GM19351 (cell line): ENCODE measurements around the gene GALNT9.

Source experiments
- ATAC-seq: cut with Tn5 transposase; IDR thresholded peaks from one replicate; pipeline ENCODE4 v1.9.1; 2021; ENCODE audit warnings: mild to moderate bottlenecking, moderate library complexity; ENCODE audit not compliant: unreplicated experiment

The GALNT9 gene

DNA sequence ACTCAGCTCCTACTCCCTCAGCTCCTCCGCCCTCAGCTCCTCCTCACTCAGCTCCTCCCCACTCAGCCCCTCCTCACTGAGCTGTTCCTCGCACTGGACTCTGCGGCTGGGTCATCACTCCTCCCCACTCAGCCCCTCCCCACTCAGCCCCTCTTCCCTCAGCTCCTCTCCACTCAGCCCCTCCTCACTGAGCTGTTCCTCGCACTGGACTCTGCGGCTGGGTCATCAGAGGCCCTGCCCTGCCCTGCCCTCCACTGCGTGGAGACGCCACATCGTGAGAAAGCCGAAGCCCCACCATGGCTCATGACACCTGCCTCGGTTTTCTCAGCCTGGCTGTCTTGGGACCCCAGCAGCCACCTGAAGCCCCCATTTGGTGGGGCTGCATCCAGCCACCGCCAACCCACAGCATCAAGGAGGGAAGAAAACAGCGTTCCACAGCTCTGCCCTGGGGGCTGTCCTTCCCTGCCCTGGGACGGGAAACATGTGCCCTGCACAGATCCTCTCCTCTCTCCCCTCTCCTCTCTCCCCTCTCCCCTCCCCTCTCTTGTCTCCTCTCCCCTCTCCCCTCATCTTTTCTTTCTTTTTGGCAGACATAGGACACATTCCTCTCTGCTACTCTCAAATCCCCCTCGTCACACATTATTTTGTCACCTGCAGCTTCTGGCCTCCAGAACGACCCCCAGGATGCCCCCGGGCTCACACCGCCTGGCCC is 167.4 kb downstream of the GALNT9 start:
- ATAC-seq = no peak

DNA sequence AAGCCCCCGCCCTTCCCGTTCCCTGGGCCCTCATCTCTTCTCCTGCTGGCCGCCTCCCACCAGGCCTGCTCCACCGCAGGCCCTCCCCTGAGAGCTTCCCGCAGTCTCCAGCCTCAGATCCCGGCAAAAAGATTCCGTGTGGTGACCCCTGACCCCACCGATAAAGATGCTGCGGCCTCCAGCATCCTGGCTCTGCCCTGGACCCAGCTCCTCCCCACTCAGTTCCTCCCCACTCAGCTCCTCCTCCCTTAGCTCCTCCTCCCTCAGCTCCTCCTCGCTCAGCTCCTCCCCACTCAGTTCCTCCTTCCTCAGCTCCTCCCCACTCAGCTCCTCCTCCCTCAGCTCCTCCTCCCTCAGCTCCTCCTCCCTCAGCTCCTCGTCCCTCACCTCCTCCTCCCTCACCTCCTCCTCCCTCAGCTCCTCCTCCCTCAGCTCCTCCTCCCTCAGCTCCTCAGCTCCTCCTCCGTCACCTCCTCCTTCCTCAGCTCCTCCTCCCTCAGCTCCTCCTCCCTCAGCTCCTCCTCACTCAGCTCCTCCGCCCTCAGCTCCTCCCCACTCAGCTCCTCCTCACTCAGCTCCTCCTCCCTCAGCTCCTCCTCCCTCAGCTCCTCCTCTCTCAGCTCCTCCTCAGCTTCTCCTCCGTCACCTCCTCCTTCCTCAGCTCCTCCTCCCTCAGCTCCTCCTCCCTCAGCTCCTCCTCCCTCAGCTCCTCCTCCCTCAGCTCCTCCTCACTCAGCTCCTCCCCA is 168.2 kb downstream of the GALNT9 start:
- no peak for ATAC-seq

DNA sequence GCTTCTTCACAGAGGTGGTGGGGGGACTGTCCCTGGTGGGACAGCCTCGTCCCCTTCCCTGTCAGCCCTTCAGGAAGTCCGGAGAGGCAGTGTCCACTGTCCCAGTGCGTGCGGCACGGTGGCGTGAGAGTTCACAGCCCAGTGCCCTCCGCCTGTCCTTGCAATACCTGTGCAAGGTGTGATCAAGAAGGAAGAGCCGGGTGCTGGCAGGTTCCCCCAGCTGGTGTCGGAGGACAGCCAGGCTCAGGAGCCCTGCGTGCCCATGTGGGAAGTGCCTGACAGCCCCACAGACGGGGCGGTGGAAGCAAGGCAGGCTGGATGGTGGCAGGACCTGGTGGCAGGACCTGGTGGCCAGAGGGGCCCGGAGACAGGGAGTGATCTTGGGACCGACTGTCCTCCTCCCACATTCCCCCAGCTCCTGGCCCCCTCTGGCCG is 168.8 kb downstream of the GALNT9 start:
- ATAC-seq = no peak

DNA sequence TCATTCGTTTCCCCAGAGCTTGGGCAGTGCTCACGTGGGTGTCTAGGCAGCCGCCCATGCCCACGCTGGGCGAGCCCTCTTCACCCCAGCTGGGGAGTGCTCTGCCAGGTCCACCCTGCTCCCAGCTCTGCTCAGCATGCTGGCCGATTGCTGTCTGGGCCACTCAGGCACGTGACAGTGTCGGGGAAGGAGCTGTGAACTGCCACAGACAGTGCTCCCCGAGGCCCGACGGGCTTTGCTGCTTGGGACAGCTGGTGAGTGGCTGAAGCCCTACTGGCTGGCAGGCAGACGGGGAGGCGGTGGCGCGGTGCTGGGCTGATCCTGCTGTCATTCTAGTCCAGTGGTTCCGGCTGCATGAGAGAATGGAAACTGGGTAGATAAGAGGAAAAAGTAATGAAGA is 169.4 kb downstream of the GALNT9 start:
- ATAC-seq = no peak

DNA sequence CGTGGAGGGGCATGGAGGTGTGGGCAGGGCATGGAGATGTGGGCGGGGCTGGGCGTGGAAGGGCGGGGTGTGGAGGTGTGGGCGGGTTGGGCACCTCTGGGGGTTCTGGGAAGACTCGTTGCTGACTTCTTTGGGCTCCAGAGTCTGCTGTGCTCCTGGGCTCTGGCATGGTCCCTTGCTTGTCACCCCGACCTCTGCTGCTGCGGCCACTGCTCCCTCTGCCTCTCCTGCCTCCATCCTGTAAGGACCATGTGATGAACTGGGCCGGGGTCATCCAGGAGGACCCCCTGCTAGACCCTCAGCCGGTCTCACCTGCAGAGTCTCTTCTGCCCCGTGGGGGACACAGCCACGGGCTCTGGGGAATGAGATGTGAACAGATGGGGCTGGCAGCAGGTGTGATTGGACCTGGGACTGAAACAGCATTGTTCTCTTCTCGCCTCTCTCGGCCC is 169.8 kb downstream of the GALNT9 start:
- ATAC-seq = no peak

DNA sequence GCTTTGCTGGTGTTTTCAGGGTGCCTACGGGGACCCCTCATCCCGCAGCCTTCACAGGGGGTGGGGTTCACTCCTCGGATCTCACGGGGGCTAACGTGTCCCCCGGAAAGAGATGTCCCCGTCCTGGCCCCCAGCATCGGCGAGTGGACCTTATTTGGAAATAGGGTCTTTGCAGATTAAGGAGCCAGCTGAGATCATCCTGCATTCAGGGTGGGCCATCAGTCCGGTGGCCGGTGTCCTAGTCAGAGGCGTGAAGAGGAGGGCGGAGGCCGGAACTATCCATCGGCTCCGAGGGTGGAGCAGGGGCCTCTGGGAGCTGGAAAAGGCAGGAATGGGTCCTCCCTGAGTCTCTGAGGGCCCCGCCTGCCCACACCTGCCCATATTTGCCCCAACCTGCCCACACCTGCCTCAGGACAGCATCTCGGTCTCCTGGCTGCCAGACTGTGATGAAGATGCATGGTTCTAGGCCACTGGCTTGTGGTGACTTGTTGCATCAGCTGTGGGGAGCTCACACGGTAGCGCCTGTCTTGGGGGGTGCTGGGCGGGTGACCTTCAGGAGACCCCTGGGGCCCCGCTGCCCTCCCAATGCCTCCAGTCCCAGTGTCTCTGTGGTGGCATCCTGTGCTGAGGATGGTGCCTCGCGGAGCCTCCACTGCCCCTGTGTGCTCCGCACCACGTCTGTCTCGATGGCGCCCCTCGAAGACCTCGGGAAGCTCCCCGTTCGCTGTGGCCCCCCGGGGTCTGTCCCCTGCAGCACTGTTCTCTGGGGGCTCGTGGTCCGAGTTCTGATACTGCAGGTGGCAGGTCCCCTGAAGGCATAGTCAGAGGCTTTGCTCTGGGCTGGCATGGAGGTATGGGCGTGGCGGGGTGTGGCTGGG is 170.5 kb downstream of the GALNT9 start:
- no peak for ATAC-seq

DNA sequence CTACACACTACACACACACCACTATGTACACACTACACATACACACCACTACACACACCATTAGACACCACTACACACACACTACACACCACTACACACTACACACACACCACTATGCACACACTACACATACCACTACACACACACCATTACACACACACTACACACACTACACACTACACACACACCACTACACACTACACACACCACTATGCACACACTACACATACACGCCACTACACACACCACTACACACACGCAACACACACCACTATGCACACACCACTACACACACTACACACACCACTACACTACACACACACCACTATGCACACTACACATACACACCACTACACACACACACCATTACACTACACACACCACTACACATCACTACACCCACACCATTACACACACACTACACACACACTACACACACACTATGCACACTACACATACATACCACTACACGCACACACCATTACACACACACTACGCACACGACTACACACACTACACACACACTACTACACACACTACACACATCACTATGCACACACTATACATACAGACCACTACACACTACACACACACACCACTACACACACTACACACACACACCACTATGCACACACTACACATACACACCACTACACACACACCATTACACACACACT is 171.5 kb downstream of the GALNT9 start:
- no peak for ATAC-seq

DNA sequence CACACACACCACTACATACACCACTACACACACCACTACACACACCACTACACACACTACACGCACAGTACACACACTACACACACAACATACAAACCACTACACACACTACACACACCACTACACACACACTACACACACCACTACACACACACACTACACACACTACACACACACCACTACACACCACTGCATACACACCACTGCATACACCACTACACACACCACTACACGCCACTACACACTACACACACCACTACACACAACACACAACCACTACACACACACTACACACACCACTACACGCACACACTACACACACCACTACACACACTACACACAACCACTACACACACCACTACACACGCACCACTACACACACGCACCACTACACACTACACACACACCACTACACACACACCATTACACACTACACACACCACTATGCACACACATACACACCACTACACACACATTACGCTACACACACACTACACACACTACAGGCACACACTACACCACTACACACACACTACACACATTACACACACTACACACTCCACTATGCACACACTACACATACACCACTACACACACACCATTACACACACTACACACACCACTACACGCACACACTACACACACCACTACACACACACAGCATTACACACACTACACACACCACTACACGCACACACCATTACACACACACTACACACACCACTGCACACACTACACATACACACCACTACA is 172.6 kb downstream of the GALNT9 start:
- ATAC-seq = no peak

DNA sequence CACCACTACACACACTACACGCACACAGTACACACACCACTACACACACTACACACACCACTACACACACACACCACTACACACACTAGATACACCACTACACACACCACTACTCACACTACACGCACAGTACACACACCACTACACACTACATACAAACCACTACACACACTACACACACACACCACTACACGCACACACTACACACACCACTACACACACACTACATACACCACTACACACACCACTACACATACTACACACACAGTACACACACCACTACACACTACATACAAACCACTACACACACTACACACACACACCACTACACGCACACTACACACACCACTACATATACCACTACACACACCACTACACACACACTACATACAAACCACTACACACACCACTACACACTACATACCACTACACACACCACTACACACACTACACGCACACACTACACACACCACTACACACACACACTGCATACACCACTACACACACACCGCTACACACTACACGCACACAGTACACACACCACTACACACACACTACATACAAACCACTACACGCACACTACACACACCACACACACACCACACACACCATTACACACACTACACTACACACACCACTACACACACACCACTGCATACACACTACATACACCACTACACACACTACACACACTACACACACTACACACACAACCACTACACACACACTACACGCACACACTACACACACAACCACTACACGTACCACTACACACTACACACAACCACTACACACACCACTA is 173.4 kb downstream of the GALNT9 start:
- ATAC-seq = no peak

DNA sequence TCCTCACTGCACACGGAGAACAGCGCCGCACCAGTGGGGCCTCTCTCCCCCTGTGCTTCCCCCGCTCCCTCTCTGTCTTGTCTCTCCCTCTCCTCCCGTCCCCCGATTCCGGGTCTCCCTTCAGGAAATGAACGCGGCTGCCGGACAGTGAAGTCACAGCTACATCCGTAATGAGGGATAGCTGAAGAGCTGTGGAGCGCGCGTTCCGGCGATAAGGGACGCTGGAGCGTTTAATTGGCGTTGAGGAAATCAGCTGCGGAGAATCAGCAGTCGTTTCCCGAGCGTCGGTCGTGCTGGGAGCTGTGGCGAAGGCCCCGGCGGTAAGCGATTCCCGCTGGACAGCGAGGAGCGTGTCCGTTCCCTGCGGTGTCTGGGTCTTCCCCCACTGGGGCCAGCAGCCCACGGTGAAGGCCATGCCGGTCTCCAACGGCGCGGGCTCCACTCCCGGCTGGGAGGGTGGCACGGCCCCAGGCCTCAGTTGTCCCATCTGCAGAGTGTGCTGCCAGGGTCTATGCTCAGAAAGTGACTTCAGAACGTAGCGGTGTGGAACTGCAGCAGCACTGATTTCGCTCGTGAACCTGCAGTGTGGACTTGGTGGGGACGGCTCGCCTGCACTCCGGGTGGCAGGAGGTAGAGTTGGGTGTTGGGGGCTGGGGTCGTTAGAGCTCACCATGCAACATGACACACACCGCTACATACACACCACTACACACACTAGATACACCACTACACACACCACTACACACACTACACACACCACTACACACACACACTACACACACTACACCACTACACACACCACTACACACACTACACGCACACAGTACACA is 174.2 kb downstream of the GALNT9 start:
- no peak for ATAC-seq

DNA sequence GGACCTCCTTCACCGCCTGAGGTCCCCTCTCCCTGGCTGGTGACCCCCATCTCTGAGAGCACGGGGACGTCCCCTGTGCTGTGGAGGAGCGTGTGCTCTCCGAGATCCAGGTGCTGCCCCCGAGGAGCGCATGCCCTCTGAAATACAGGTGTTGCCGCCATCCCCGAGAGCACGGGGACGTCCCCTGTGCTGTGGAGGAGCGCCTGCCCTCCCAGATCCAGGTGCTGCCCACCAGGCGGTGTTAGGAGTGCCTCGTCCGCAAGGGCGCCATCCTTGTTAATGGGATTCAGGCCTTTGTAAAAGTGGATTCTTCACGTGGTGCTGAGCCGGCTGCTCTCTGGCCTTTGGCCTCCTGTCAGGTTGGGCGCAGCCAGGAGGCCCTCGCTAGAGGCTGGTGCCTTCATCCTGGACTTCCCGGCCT is 175.0 kb downstream of the GALNT9 start:
- ATAC-seq = peak; percentile 27

DNA sequence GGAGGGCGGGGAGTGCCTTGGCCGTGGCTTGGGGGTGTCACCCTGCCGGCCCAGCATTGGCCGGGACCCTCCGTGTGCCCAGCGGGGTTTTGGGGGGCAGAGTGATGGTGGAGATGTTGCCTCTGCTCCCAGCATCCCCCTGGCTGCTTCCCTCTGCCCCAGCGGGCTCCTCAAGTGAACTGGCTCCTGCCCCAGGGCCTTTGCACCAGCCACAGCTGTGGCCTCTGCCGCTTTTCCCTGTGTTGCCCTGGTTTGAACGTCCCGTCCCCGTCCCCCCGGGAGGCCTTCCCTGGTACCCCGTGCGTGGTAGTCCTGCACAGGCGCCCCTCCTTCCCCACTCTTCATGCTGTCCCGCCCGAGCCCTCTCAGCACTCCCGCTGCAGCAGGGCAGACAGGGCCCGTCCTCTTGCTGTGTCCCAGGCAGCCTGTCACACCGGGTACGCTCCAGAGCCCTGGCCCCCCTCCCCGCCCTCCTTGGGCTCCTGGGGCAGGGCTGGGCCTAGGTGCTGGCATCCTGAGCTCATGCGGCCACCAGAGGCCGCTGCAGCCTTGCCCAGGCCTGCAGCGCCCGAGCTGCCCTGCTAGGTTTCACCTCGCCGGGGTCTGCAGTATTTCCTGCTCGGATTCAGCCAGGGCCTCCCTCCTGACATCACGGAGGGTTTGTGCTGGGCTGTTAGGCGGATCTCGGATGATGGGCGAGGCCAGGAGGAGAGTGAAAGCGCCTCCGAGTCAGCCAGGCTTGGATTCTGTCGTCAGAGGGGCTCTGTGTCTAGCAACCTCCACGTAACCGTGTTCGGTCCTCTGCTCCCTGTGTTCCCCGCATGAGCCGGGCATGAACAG is 175.7 kb downstream of the GALNT9 start:
- ATAC-seq = peak; percentile 95

DNA sequence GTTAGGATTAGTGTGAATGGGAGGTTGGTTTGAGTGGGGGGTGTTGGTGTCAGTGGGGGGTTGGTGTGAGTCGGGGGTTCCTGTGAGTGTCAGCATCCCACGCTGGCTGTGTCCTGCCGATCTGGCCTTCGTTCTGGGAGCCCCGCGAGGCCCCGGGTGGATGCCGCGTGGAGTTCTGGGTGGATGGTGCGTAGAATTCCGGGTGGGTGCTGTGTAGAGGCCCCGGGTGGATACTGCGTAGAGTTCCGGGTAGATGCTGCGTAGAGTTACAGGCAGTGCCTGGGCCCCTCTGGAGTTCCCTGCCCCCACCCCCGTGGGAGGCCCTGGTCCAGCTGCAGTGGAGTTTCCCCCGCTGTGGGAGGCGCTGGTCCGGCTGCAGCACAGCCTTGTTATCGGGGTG is 176.4 kb downstream of the GALNT9 start:
- no peak for ATAC-seq

DNA sequence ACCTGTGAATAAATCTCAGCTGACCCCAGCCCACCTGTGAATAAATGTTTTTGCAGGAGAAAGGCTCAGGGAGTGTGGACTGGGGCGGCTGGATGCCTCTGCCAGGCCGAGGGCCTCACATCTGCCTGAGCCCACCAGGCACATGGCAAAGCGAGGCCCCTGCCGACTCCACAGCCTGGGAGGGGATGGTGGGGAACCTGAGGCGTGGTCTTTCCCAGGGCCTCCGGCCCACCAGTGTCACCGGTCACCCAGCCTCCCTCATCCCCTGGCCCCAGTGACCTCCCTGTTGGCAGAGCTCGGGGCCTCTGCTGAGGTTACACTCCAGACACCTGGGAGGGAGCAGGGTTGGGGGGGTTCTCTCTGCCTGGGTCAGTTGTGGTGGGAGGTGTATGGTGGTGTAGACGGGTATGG is 177.0 kb downstream of the GALNT9 start:
- no peak for ATAC-seq

DNA sequence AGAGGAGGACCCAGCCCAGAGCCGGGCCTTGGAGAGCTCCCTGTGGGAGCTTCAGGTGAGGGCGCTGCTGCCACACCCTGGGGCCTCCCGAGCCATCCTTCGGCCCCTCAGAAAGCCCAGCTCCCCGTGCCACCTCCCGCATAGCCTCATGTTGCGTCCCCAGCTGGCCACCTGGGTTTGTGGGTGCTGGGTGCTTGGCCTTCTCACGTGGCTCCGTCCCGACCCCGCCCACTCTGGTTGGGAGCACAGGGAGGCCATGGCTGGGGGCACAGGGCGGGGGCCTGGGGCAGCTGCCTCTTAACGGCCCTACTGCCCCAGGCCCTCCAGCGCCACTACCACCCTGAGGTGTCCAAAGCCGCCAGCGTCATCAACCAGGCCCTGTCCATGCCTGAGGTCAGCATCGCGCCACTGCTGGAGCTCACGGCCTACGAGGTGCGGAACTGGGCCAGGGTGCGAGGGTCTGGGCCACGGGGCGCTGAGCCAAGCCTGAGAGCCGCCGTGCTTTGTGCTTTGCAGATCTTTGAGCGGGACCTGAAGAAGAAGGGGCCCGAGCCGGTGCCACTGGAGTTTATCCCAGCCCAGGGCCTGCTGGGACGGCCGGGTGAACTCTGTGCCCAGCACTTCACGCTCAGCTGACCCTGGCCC is 177.5 kb downstream of the GALNT9 start:
- no peak for ATAC-seq

DNA sequence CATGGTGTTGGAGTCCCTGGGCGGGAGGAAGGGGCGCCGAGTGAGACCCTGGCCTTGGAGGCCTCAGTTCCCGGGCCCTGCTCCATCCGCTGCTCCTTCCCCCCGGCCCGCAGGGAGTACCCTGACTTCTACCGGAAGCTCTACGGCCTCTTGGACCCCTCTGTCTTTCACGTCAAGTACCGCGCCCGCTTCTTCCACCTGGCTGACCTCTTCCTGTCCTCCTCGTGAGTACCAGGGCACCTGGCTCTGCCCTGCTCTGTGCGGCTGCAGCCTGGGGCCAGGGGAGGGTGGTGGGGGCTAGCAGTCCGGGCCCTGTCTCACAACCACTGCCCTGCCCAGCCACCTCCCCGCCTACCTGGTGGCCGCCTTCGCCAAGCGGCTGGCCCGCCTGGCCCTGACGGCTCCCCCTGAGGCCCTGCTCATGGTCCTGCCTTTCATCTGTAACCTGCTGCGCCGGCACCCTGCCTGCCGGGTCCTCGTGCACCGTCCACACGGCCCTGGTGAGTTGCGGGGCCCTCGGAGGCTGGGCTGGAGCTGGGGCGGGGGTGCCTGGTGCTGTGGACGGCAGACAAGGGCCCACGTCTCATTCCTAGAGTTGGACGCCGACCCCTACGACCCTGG is 178.1 kb downstream of the GALNT9 start:
- no peak for ATAC-seq

DNA sequence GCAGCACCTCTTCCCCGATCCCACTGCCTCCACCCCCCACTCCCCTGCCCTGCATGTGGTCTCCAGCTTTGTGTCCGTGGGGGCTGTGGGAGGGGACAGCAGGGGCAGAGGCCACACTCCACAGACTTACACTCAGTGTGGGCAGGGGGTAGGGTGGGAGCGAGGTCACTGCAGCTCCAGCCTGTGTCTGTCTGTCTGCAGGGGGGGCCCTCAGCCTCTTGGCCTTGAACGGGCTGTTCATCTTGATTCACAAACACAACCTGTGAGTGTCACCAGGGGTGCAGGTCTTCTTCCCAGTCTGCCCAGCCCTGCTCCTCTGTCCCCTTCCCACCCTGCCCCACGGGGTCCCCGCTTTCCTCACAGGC is 178.6 kb downstream of the GALNT9 start:
- no peak for ATAC-seq
